Aorta (tissue), 5 donors: Measurements from ENCODE around the gene SLC35F1. TPM values are rescaled to one million over a fixed set of nuclear protein-coding genes. Genes with fewer than 3 reads are reported as not detected.
A peak's percentile ranks its signal among the peaks of the same experiment; 100 is the strongest.

Experiments
- ATAC-seq: fragments of 200-7000 bp; cut with Tn5 transposase; one replicate; pipeline ENCODE4 v1.9.1; 2022; ENCODE audit warnings: moderate library complexity; ENCODE audit not compliant: low FRiP score
- DNase-seq, 2 donors: peaks; one replicate each; pipeline ENCODE4 v3.0.0-alpha.2; 2020
- H3K27ac ChIP-seq, 2 donors: one replicate each; pipeline ENCODE4 v1.5.1; 2013; ENCODE audit warnings: low read length in 2 of 2, mild to moderate bottlenecking in 2 of 2, moderate library complexity in 2 of 2, control low read depth in 1 of 2, inconsistent platforms in 1 of 2, low read depth in 1 of 2
- H3K27me3 ChIP-seq, 2 donors: one replicate each; pipeline ENCODE4 v1.6.1; 2013; ENCODE audit warnings: control low read depth in 1 of 2, low read length in 1 of 2, mild to moderate bottlenecking in 1 of 2, moderate library complexity in 1 of 2; ENCODE audit not compliant: insufficient read depth in 2 of 2, control insufficient read depth in 1 of 2
- H3K36me3 ChIP-seq, 2 donors: one replicate each; pipeline ENCODE4 v1.6.1; 2013; ENCODE audit warnings: control low read depth in 1 of 2, low read length in 1 of 2, mild to moderate bottlenecking in 1 of 2; ENCODE audit not compliant: insufficient read depth in 2 of 2, control insufficient read depth in 1 of 2
- H3K4me1 ChIP-seq, 2 donors: one replicate each; pipeline ENCODE4 v1.6.1; 2013; ENCODE audit warnings: low read length in 2 of 2, control low read depth in 1 of 2, mild to moderate bottlenecking in 1 of 2, moderate library complexity in 1 of 2; ENCODE audit not compliant: insufficient read depth in 2 of 2, control insufficient read depth in 1 of 2
- H3K4me3 ChIP-seq, 2 donors: one replicate each; pipeline ENCODE4 v1.5.1; 2013; ENCODE audit warnings: low read length in 2 of 2, control low read depth in 1 of 2, mild to moderate bottlenecking in 1 of 2
- H3K9me3 ChIP-seq: one replicate; pipeline ENCODE4 v1.6.1; 2013; ENCODE audit warnings: mild to moderate bottlenecking, low read length; ENCODE audit not compliant: control insufficient read depth
- WGBS, 2 donors: extraction: QIAGEN DNeasy Blood & Tissue Kit; methylation state at CpG; one replicate each; pipeline ENCODE4 v1.1.7; 2013; 5-methylcytosine and 5-hydroxymethylcytosine counted together
- intact Hi-C, 2 donors: fragments of 100-400 bp; cut with DNase I; formaldehyde crosslinking; loops; one replicate each; pipeline versions ENCODE4 v1.14.2 to v1.15.0; 2022
- polyA plus RNA-seq, 2 donors: library from polyadenylated mRNA; stranded (reverse); fragments of 200-250 nt; gene quantifications; one replicate each; pipeline ENCODE4 v1.2.3, GENCODE V29; 2013
- total RNA-seq, 2 donors: library from RNA; stranded (reverse); fragmentation: NEBNext Ultra II Directional; extraction: Animal tissue kit (Norgen Biotek cat#: 25700); gene quantifications; one replicate each; pipeline ENCODE4 v1.2.1, GENCODE V29; 2021
- donor health status: healthy with polysubstance abuse.
- donor health status: Bipolar disorder and iron deficiency.
- donor health status: DM: no; HTN: no; CAD: no.
- donor health status: DM: no; HTN: no; CAD: no.
- donor health status: DM: yes; HTN: yes; CAD: no.

Gene SLC35F1
- total and polyA plus RNA-seq, 4 donors: 0.59 to 1.9 (median 1.2) TPM

- DNase-seq (no peak), ATAC-seq (no peak)
- H3K27ac ChIP-seq: no peak overlapping the region
- H3K36me3 ChIP-seq: peaks cover 0 to 2% of the 10 kb centered on the region in 2 donors
- intact Hi-C loops: no loop called here
- H3K9me3 ChIP-seq: no peaks in the 10 kb centered on the region
- WGBS, 2 donors: 78 to 80% methylated on average over 3 of the region's 3 CpGs
- peaks cover 0 to 5% of the 10 kb centered on the region in 2 donors for H3K4me1 ChIP-seq
- H3K27me3 ChIP-seq: no peaks in the 10 kb centered on the region
- no peak overlapping the region for H3K4me3 ChIP-seq
Observed at GRCh38 chr6:118313208-118313607, 406.1 kb downstream of the SLC35F1 start.

DNA sequence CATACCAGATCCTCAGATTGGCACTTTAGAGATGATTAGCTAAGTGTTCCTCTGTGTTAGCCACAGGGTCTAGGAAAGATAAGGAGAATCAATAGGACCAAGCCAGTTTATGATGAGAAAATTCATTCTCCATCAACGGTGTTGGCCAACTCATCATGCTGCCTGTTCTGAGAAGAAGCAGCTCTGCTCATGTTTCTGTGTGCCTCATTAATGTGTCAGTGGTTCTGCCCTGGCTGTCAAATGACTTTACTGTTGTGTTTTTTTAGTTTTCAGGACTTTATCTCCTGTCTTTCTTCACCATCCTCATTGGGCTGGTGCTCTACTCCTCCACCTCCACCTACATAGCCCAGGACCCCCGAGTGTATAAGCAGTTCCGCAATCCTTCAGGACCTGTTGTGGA, 406.7 kb downstream of the SLC35F1 start:
- Histone ChIP-seq H3K27me3 (no peaks in the 10 kb centered on the region), H3K4me3 (no peak overlapping the region), H3K27ac (peak overlapping the region in 1 of 2 donors; percentile 31), H3K4me1 (peaks cover 0 to 3% of the 10 kb centered on the region in 2 donors), H3K36me3 (peaks cover 0 to 2% of the 10 kb centered on the region in 2 donors), H3K9me3 (no peaks in the 10 kb centered on the region)
- 84 to 88% methylated on average over 3 of the region's 3 CpGs for WGBS, 2 donors
- intact Hi-C loops: no loop called here
- ATAC-seq (no peak), DNase-seq (no peak)

DNA sequence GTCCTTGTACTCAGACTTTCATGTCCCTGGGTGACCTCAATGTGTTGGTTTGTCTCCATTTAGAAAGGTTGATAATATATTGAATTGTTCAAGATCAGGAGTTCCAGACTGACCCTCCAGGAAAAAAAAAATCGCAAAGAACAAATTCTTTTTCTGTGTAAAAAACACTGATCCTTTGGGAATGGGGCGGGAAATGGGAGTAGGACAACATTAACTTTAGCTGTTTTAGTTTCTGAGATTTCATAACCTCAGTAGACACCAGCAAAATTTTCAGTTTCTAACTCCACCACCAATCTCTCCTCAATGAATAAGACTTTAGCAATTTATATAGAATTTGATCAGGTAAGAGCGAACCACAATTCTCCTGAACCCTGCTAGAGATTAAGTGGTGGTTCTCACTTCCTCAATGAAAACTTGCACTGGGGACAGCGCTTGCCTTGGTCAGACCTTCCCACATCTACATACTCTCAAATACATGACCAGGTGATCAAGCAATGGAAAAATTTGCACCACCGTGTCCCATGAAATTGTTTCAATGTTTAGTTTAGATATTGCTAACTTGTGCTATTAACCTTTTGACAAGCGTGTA, 409.8 kb downstream of the SLC35F1 start:
- DNase-seq (no peak), ATAC-seq (peak; percentile 30)
- Histone ChIP-seq H3K36me3 (no peaks in the 10 kb centered on the region), H3K4me1 (peaks cover 2 to 6% of the 10 kb centered on the region in 2 donors), H3K4me3 (no peak overlapping the region), H3K27ac (peak overlapping the region; percentile 95 to 97), H3K27me3 (no peaks in the 10 kb centered on the region), H3K9me3 (no peaks in the 10 kb centered on the region)
- intact Hi-C loops: loop anchor here in 1 of 2 donors (1.0 kb wide), 1 partner anchor 21 kb away; no protein-coding TSS in a partner anchor
- 22 to 27% methylated on average over 6 of the region's 6 CpGs for WGBS, 2 donors

- peak; percentile 78 for ATAC-seq
- Histone ChIP-seq H3K36me3 (no peaks in the 10 kb centered on the region), H3K4me1 (peaks cover 2 to 6% of the 10 kb centered on the region in 2 donors), H3K27ac (peak overlapping the region; percentile 64 to 95), H3K4me3 (no peak overlapping the region), H3K9me3 (no peaks in the 10 kb centered on the region), H3K27me3 (no peaks in the 10 kb centered on the region)
- 5 to 6% methylated on average over 4 of the region's 4 CpGs for WGBS, 2 donors
- intact Hi-C loops: loop anchor here in 1 of 2 donors (1.0 kb wide), 1 partner anchor 22 kb away; no protein-coding TSS in a partner anchor
- DNase-seq: no peak
Observed at GRCh38 chr6:118317581-118318563, 410.8 kb downstream of the SLC35F1 start.

DNA sequence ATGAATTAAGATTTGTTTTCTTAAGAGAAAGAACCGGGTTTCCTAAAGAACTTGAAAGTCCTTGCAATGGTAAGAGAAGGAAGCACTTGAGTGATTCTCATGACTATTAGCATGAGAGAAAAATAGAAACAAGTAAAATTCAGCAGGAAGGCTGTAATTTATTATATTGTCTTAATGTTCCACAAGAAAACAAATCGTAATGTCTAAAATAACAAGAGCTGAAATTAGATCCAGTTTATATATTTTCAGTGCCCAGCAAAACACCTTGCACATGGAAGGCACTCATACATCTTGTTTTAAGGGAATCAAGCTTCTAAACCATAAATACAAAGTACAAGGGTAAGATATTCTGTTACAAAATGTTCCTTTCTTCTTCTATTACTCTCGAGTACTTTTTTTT, 411.6 kb downstream of the SLC35F1 start:
- 0 to 3% methylated on average over 3 of the region's 3 CpGs for WGBS, 2 donors
- peaks cover 2 to 6% of the 10 kb centered on the region in 2 donors for H3K4me1 ChIP-seq
- intact Hi-C loops: no loop called here
- no peaks in the 10 kb centered on the region for H3K36me3 ChIP-seq
- no peaks in the 10 kb centered on the region for H3K9me3 ChIP-seq
- DNase-seq (no peak), ATAC-seq (peak; percentile 61)
- H3K27ac ChIP-seq: peak overlapping the region in 1 of 2 donors; percentile 95
- no peaks in the 10 kb centered on the region for H3K27me3 ChIP-seq
- no peak overlapping the region for H3K4me3 ChIP-seq

GRCh38 chr6:118319416-118319815, 412.4 kb downstream of the SLC35F1 start:
- ATAC-seq: no peak
- intact Hi-C loops: no loop called here
- H3K4me1 ChIP-seq: peaks cover 2 to 11% of the 10 kb centered on the region in 2 donors

GRCh38 chr6:118319894-118320649, 413.0 kb downstream of the SLC35F1 start:
- DNase-seq (no peak), ATAC-seq (no peak)
- no peaks in the 10 kb centered on the region for H3K27me3 ChIP-seq
- no peak overlapping the region for H3K4me3 ChIP-seq
- H3K9me3 ChIP-seq: no peaks in the 10 kb centered on the region
- intact Hi-C loops: no loop called here
- peaks cover 2 to 17% of the 10 kb centered on the region in 2 donors for H3K4me1 ChIP-seq
- 72 to 76% methylated on average over 5 of the region's 5 CpGs for WGBS, 2 donors
- peak overlapping the region; percentile 68 to 76 for H3K27ac ChIP-seq
- no peaks in the 10 kb centered on the region for H3K36me3 ChIP-seq

More at GRCh38 chr6:118319416-118319815, 412.4 kb downstream of the SLC35F1 start:
- Histone ChIP-seq H3K9me3 (no peaks in the 10 kb centered on the region), H3K36me3 (no peaks in the 10 kb centered on the region), H3K27ac (peak overlapping the region; percentile 66 to 68), H3K4me3 (no peak overlapping the region), H3K27me3 (no peaks in the 10 kb centered on the region)
- WGBS, 2 donors: 57 to 59% methylated on average over 3 of the region's 3 CpGs
- DNase-seq: no peak

GRCh38 chr6:118320652-118321051, 413.6 kb downstream of the SLC35F1 start:
- DNase-seq (no peak), ATAC-seq (no peak)
- Histone ChIP-seq H3K9me3 (no peaks in the 10 kb centered on the region), H3K36me3 (no peaks in the 10 kb centered on the region), H3K4me1 (peaks cover 2 to 19% of the 10 kb centered on the region in 2 donors), H3K4me3 (no peak overlapping the region), H3K27me3 (no peaks in the 10 kb centered on the region), H3K27ac (peak overlapping the region; percentile 55 to 68)
- WGBS, 2 donors: 14 to 19% methylated on average over 2 of the region's 2 CpGs
- intact Hi-C loops: no loop called here
